Pulmonary artery endothelial cell (primary cell): ENCODE data around the gene MRPS21. TPM values are rescaled to one million over a fixed set of nuclear protein-coding genes. Genes with fewer than 3 reads are reported as not detected.

Source experiments
- total RNA-seq: library from RNA; depleted of rRNA; stranded (reverse); fragments of >200 nt; gene quantifications from 2 replicates; pipeline ENCODE4 v1.2.3, GENCODE V29; 2014

The MRPS21 gene
- total RNA-seq, 1 donor from 2014 or later, result 60.9 TPM

Other genes with a start within 250 kb of the MRPS21 start
- 21.2 and 34.1 TPM in 2 replicates for gene VPS45, start 226.1 kb upstream of the MRPS21 start, total RNA-seq
- 57.7 and 59.5 TPM in 2 replicates for gene PLEKHO1, start 143.9 kb upstream of the MRPS21 start, total RNA-seq
- 34.8 and 43.5 TPM in 2 replicates for gene ANP32E, start 57.7 kb upstream of the MRPS21 start, total RNA-seq
- gene CA14, start 36.1 kb upstream of the MRPS21 start, total RNA-seq, result not detected in 2 replicates
- 162 and 165 TPM in 2 replicates for gene APH1A, start 24.8 kb upstream of the MRPS21 start, total RNA-seq
- 32.8 and 94.0 TPM in 2 replicates for gene C1orf54, start 21.1 kb upstream of the MRPS21 start, total RNA-seq
- 0.86 and 0.88 TPM in 2 replicates for gene CIART, start 11.3 kb upstream of the MRPS21 start, total RNA-seq
- gene PRPF3, start 27.7 kb downstream of the MRPS21 start, total RNA-seq, result 33.0 and 56.2 TPM in 2 replicates
- gene RPRD2, start 70.3 kb downstream of the MRPS21 start, total RNA-seq, result 6.5 and 7.8 TPM in 2 replicates
- 14.4 and 36.2 TPM in 2 replicates for gene TARS2, start 193.6 kb downstream of the MRPS21 start, total RNA-seq
- gene ECM1, start 214.2 kb downstream of the MRPS21 start, total RNA-seq, result 0.35 and 0.46 TPM in 2 replicates
- gene FALEC, start 221.9 kb downstream of the MRPS21 start, total RNA-seq, result 0.20 TPM in 1 of 2 replicates, not detected in the other